Smooth muscle cell of the brain vasculature (primary cell): ENCODE results near the gene CFAP20DC.
"Not testable (repeated sequence)": the region's sequence is repeated elsewhere in the genome, so short reads cannot be mapped to it uniquely, and the experiment has no call there.

Source experiments
- DNase-seq: peaks from one replicate; pipeline ENCODE4 v3.0.0-alpha.2; 2012; ENCODE audit warnings: low read depth, low spot score

Gene CFAP20DC

GRCh38 chr3:58963928-58964503 lies 85.8 kb downstream of the CFAP20DC start:
- DNase-seq: no peak

GRCh38 chr3:58962816-58963215 lies 87.0 kb downstream of the CFAP20DC start:
- no peak for DNase-seq

- DNase-seq: no peak
These were observed 87.7 kb downstream of the CFAP20DC start for GRCh38 chr3:58962040-58962651.

- DNase-seq: no peak
These were observed 94.5 kb downstream of the CFAP20DC start for GRCh38 chr3:58955308-58955707.

GRCh38 chr3:58953288-58953687 lies 96.5 kb downstream of the CFAP20DC start:
- no peak for DNase-seq

GRCh38 chr3:58952128-58952917 lies 97.5 kb downstream of the CFAP20DC start:
- DNase-seq: no peak

GRCh38 chr3:58948018-58948417 lies 101.8 kb downstream of the CFAP20DC start:
- no peak for DNase-seq

GRCh38 chr3:58946875-58947274 lies 103.0 kb downstream of the CFAP20DC start:
- no peak for DNase-seq

- no peak for DNase-seq
These were observed 111.8 kb downstream of the CFAP20DC start for GRCh38 chr3:58938057-58938456.

GRCh38 chr3:58924578-58924977 lies 125.2 kb downstream of the CFAP20DC start:
- DNase-seq: no peak

GRCh38 chr3:58900386-58900785 lies 149.4 kb downstream of the CFAP20DC start:
- no peak for DNase-seq

- no peak for DNase-seq
These were observed 149.9 kb downstream of the CFAP20DC start for GRCh38 chr3:58899953-58900298.

- DNase-seq: no peak
These were observed 150.5 kb downstream of the CFAP20DC start for GRCh38 chr3:58899159-58899952.

- no peak for DNase-seq
These were observed 151.3 kb downstream of the CFAP20DC start for GRCh38 chr3:58898513-58898912.

GRCh38 chr3:58897646-58898045 lies 152.2 kb downstream of the CFAP20DC start:
- no peak for DNase-seq

GRCh38 chr3:58895678-58896077 lies 154.1 kb downstream of the CFAP20DC start:
- DNase-seq: not testable (repeated sequence)

- DNase-seq: not testable (repeated sequence)
These were observed 157.3 kb downstream of the CFAP20DC start for GRCh38 chr3:58892526-58892925.

- DNase-seq: no peak
These were observed 161.7 kb downstream of the CFAP20DC start for GRCh38 chr3:58888087-58888486.

GRCh38 chr3:58884453-58884852 lies 165.4 kb downstream of the CFAP20DC start:
- no peak for DNase-seq

- DNase-seq: no peak
These were observed 169.6 kb downstream of the CFAP20DC start for GRCh38 chr3:58880182-58880581.

GRCh38 chr3:58874795-58875194 lies 175.0 kb downstream of the CFAP20DC start:
- DNase-seq: no peak

GRCh38 chr3:58874248-58874741 lies 175.5 kb downstream of the CFAP20DC start:
- DNase-seq: no peak
